ACHN (cell line): ENCODE results near the gene ANKRD40.
"Not testable (repeated sequence)": the region's sequence is repeated elsewhere in the genome, so short reads cannot be mapped to it uniquely, and the experiment has no call there.

Source experiments
- DNase-seq: peaks from one replicate; pipeline ENCODE4 v3.0.0-alpha.2; 2015
- in situ Hi-C: cut with HindIII; loops from 2 replicates; pipeline ENCODE4 v1.10.0; 2017; ENCODE audit warnings: low sequenced_read_pairs, low pct_ligation_motif_present, low pct_unique_long_range_greater_than_20kb

Gene ANKRD40, protein sequence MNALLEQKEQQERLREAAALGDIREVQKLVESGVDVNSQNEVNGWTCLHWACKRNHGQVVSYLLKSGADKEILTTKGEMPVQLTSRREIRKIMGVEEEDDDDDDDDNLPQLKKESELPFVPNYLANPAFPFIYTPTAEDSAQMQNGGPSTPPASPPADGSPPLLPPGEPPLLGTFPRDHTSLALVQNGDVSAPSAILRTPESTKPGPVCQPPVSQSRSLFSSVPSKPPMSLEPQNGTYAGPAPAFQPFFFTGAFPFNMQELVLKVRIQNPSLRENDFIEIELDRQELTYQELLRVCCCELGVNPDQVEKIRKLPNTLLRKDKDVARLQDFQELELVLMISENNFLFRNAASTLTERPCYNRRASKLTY

DNA sequence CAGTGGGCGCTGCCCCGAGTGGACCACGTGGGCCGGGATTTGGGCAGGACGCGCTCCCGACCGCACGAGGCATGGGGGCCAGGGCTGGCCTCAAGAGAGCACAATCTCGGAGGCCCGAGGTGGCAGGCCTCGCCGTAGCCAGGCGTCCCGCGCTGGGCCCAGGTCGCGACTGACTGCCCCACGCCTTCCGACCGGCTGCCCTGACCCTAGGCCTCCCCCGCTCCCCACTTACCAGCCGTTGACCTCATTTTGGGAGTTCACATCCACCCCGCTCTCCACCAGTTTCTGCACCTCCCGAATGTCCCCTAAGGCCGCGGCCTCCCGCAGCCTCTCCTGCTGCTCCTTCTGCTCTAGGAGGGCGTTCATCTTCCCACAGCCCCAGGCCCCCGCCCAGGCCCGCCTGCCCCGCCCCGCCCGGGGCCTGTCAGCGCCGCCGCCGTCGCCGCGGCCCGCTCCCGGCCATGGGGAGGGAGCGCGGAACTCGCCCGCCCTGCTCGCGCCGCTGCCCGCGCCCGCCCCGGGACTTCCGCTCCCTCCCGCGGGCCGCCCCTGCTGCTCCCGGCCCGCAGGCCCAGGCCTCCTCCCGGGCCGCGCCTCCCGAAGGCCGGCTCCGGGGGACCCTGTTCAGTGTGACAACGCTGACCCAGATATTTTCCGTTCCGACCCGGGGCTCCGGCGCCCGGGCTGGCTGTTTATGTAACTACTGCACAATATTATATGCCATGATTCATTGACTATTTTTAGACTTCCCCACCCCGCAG is at the start of gene ANKRD40:
Gene ANKRD40, minus strand, starts transcription at position 626 of the 761 bp plus-strand sequence. Its CDS starts 260 bp downstream, at position 366.
- in situ Hi-C loops, result no loop called here
- peak; percentile 94 for DNase-seq

DNA sequence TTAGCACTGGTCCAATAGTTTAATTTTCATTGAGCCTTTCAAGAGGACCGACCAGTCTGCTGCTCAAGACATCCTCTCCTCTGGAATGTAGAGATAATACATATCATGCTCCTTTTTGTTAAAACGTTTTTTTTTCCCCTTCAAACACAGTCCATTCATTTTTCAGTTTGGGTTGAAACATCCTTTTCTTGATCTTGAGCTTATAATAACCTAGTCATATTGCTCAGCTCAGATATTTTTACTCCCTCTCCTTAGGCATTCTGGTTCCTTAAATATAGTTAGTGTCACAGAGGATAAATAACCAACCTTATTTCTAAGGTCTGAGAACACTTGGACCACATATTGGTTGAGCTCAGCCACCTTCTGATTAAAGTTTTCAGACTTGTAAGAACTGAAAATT is 46.8 kb upstream of the ANKRD40 start:
- in situ Hi-C loops, result no loop called here
- no peak for DNase-seq

DNA sequence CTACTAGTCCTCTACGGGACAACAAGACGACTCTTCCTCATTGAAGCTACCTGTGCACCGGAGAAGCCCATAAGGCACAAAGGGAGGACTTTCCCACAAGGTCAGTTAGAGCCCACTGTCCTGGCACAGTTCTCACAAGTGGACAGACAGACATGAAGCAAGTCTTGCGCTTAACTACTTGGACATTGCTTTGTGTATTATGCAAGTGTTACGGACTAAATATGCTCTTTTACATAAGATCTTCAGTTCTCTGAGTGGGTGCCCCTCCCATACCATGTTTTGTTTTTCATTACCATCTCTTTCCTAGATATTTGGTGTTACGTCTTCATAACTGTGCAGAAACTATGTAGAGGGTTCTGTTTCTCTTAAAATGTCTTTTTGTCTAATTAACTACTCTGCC is 41.5 kb upstream of the ANKRD40 start:
- in situ Hi-C loops, result no loop called here

DNA sequence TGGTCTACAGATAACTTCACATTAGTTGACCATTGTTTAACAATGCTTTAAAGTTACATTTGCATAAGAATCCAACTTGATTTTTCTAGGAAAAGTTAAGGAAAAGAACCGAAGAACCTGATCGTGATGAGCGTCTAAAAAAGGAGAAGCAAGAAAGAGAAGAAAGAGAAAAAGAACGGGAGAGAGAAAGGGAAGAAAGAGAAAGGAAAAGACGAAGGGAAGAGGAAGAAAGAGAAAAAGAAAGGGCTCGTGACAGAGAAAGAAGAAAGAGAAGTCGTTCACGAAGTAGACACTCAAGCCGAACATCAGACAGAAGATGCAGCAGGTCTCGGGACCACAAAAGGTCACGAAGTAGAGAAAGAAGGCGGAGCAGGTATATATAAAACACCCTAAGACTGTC is 37.9 kb upstream of the ANKRD40 start:
- no peak for DNase-seq
- in situ Hi-C loops, result no loop called here

More for the DNA sequence above, 41.5 kb upstream of the ANKRD40 start:
- DNase-seq, result no peak

DNA sequence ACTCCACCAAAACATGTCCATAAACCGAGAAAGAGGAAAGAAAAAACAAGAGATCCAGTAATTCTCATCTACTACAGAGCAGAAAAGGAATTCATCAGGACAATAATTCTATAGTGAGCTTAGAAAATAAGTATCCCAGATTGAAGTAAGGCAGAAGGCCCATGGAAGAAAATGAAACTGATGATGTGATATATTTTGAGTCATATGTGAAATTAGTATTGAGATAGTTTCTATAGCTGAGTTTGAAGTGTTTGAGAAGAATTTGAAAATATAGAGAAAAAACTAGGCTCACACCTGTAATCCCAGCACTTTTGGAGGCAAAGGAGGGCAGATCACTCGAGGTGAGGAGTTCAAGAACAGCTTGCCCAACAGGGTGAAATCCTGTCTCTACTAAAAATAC is 31.4 kb upstream of the ANKRD40 start:
- in situ Hi-C loops, result no loop called here
- no peak for DNase-seq

- in situ Hi-C loops, result no loop called here
- DNase-seq, result no peak
Measured at GRCh38 chr17:50737118-50737698, 29.5 kb upstream of the ANKRD40 start.

GRCh38 chr17:50735287-50735686 is 27.6 kb upstream of the ANKRD40 start:
- no peak for DNase-seq
- in situ Hi-C loops, result no loop called here

DNA sequence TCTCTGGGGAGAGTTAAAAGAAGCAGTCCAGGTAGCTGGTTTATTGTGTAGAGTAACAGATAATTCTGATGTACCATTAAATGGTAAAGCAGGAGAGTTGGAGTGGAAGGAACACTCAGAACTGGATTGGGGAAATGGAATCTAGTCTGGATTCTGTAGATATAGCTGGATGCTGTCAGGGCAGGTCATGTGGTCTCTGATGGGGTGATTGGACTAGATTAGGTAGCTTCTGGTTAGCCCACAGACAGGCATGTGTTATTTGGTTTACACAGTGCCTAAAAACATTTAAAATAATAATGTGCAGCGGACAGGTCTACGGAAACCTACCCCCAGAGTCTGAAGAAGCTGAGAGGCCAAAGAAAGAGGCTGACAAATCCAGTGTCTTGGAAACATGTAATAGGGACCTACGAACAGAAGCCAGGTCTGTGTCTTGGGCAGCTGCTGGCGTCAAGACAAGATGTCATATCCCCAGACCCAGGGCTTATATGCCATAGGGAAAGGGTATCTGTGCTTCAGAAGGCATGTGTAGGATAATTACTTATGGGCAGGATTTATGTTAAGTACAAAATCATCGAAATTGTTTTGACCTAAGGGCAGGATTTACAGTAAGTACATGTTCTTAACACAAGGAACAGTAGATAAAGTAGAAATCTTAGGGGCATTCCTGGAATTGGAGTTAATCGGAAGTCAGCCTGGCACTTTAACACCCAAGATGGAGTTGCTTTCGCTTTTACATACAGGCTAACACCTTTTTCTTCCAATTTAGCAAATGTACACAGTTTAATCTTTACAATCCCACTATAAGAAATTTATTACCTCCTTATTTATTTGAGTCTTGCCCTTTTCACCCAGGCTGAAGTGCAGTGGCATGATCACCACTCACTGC is 24.1 kb upstream of the ANKRD40 start:
- no peak for DNase-seq
- in situ Hi-C loops, result no loop called here

DNA sequence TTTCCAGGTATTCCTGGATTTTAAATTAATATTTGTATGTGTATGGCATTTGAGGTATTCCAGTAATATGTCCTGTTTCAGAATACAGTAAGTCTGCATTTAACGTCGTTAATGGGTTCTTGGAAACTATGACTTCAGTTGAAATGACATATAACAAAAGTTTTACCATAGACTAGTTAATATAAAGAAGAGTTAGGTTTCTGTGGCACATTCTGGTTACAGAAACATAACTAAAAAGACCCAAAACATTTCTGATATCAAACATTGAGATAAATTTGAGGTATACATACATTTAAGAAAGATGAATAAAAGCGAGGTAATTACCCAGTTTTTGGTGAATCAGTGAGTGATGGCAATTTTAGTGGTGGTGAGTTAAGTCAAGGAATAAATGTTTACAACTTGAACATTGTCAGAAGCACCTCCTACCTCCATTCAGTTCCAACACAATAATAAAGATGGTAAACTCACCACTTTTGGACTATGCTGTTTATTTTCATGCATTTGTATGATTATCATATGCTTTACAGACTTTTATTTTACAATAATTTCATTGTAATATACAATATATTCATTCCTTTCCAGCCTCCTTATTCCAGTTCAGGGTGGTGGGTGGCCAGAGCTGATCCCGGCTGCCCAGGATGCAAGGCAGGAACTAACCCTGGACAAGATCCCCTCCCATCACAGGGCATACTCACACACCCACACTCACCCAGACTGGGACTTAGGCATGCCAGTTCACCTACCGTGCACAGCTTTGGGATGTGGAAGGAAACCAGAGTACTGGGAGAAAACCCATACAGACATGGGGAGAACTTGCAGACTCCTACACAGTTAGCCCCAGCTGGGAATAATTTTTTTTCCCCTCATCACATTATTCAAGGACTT is 21.4 kb upstream of the ANKRD40 start:
- in situ Hi-C loops, result no loop called here
- DNase-seq, result no peak

DNA sequence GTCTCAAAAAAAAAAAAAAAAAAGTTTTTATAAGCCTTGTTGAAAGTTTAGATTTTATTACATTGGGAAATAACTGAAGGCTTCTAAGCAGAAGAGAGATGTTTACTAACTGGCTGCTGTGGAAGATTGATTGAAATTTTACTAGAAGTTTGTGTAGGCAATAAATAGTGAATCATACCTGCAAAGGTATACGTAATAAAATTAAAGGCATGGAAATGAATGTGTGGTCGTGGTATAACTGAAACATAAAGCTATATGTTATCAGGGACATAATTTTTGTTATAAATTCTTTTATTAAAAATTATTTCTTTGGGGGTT is 20.4 kb upstream of the ANKRD40 start:
- no peak for DNase-seq

GRCh38 chr17:50725769-50726655 is 18.3 kb upstream of the ANKRD40 start:
- no peak for DNase-seq
- in situ Hi-C loops, result no loop called here

More for the DNA sequence above, 20.4 kb upstream of the ANKRD40 start:
- in situ Hi-C loops, result no loop called here

DNA sequence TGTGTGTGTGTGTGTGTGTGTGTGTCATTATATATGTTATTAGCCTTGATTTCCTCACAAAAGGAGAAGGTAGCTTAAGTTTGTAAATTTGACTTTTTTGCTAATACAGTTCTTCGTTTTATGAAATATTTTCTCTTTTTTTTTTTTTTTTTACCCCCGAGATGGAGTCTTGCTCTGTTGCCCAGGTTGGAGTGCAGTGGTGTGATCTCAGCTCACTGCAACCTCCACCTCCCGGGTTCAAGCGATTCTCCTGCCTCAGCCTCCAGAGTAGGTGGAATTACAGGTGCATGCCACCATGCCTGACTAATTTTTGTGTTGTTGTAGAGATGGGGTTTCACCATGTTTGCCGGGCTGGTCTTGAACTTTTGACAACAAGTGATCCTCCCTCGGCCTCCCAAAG is 16.9 kb upstream of the ANKRD40 start:
- in situ Hi-C loops, DNase-seq: not testable (repeated sequence)

DNA sequence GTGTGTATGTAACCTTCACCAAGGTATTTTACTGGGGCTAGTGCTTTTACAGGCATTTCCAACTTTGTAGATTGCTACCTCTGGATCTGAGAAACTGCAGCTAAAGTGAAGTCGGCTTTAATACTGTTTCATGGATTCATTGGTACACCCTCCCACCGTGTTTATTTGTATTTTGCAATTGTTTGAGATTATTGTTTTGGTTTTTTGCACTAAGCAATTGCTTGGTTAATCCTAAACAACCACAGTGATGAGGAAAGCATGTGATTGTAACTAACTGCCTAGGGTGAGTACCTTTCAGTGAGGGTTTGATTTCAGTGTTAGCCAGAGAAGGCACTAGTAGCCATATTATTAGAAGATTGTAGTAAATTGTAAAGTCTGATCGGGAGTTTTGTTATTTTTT is 15.0 kb upstream of the ANKRD40 start:
- in situ Hi-C loops, result no loop called here
- DNase-seq, result no peak

DNA sequence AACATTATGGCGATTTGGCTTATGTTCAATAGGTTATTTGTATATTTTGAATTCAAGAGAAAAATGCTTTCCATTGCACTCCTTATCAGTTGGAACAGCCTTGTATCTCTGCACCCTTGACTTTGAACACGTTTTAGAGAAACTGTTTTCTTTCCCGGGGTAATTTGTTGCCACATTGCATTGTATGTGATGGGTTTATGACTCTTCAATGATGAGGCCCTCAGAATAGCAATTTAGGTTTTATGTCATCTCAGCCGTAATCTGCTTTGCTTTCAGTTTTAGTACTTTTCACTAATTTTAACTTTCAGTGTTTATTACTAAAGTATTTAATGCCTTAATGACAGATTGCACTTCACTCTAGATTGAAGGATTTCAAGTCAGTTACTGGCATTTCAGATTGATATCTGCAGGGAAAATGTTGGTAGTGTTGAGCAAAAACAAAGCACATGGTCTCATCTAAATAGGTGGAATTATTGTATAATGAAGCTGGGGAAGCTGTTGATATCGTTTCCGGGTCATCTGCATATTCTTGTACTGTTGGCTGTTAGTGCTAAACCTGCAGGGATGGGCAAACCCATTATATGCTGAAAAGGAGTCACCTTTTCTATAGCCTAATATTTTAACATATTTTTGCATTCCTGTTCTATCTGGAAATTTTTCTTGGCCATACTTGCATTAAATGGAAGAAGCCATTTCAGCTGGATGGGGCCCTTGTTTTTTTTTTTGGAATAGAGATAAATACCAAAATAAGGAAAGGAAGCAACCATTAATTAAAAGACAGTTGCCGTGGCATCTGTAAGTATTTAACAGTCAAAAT is 13.7 kb upstream of the ANKRD40 start:
- no peak for DNase-seq
- in situ Hi-C loops, result no loop called here

DNA sequence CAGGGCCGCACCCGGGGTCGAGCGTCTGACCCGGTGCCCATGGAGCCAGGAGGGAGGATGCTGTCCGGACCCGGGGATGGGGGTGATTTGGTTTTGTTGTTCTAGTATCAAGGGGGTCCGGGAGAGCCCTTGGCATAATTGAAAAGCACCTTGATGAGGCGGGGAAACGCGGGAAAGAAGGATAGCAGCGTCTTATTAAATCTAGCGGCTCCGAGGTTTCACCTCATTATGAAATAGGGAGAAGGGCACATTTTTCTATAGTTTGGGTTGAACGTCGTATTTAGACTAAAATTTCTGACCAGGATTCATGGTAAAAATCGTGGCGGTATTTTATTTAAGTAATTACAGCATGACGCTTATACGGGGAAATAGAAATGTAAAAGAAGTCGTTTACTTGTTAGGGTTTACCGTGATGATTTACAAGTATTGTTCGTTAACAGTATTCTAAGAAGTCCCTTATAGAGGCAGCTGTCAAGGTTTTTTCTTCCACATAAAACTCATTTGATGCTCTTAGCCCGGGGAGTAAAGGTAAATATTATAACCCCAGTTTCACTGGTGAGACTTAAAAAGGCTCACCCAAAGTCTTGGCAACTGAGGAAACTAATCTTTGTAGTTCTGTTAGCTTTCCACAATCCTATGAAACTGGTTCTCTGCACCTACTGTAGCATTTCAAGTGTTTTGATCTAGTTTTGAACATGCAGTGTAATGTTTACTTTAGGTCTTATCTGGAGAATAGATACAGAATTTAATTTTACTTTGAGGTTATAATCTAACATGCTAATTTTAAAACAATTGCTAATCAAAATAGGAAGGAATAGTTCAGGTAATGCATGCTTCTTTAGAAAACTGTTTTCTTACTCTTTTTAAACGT is 12.4 kb upstream of the ANKRD40 start:
- no peak for DNase-seq
- in situ Hi-C loops, result no loop called here
